22Rv1 (cell line): ENCODE results near the gene ZNF79.

Experiments used
- H3K27ac ChIP-seq: fragments of 450-650 bp; 2 replicates; pipeline ENCODE4 v1.5.1; 2017
- CTCF ChIP-seq: fragments of 450-650 bp; IDR thresholded peaks from 2 replicates; pipeline ENCODE4 v1.5.1; 2017; ENCODE audit warnings: mild to moderate bottlenecking
- ZFX ChIP-seq: fragments of 450-650 bp; IDR thresholded peaks from 2 replicates; pipeline ENCODE4 v1.6.1; 2017; ENCODE audit warnings: antibody characterized with exemption, borderline replicate concordance

The ZNF79 gene

GRCh38 chr9:127446713-127447415, 22.7 kb downstream of the ZNF79 start:
- no peak for TF ChIP-seq ZFX
- no peak for TF ChIP-seq CTCF
- peak overlapping the region; percentile 95 for H3K27ac ChIP-seq

DNA sequence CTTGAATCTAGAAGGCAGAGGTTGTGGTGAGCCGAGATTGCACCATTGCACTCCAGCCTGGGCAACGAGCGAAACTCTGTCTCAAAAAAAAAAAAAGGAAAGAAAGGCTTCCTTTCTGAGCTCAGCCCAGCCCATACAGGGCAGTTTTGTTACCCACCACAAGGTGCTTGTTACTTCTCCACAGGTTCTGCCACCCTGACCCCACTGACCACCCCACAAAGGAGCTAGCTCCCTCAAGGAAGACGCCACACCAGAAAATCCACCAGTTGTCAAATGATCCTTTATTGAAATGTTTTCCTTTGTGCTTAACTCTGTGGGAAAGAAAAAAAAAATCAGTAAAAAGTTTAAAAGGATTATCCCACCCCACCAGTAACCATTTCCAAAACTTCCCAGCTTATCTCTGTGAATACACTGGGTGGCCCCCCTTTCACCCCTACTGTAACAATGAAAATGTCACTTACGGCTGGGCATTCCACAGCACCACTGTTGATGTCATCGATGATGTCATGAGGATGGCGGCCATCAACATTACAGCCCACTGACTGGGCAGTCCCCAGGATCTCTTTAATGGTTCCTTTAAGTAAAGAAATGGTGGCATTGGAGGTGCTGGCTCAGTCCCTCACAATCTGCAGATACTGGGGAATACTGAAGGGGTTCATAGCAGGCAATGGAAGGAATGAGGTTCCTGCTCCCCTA, 23.4 kb downstream of the ZNF79 start:
- peak overlapping the region; percentile 95 for H3K27ac ChIP-seq
- TF ChIP-seq ZFX (no peak), CTCF (no peak)

GRCh38 chr9:127448112-127448805, 24.1 kb downstream of the ZNF79 start:
- TF ChIP-seq ZFX (no peak), CTCF (no peak)
- peak overlapping the region; percentile 95 for H3K27ac ChIP-seq

GRCh38 chr9:127449332-127449966, 25.3 kb downstream of the ZNF79 start:
- TF ChIP-seq ZFX, result no peak
- TF ChIP-seq CTCF, result no peak
- peak overlapping the region; percentile 95 for H3K27ac ChIP-seq

DNA sequence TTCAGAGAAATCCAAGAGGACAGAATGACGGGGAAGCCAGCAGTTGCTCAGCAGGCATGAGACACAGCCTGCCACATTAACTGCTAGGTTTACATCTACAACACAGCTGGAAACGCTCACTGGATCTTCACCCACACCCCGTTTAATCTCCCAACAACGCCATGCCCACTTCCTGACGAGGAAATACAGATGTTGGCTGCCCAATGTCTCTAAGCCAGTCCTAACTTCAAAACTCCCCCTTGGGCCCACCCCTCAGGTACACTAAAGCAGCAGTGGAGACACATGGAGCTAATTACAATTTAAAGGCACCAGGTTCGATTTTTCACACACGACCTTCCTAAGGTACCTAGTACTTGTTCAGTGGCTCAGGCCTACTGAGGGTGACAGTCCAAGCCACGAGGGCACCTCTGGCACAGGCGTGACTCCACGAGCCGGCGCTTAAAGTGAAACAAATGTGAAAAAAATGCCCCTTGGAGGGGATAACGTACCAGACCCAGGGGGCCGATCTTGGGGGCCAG, 26.1 kb downstream of the ZNF79 start:
- H3K27ac ChIP-seq, result peak overlapping the region; percentile 95
- TF ChIP-seq CTCF (no peak), ZFX (no peak)

GRCh38 chr9:127450830-127451607, 26.8 kb downstream of the ZNF79 start, which contains the start of the genes LRSAM1 and RPL12:
TSS of gene LRSAM1 (plus strand) at chr9:127451510. CDS start at chr9:127454528, 3,018 bp downstream.
TSS of gene RPL12 (minus strand) at chr9:127451406. CDS start at chr9:127451317, 89 bp downstream.
- TF ChIP-seq ZFX, result no peak
- TF ChIP-seq CTCF, result no peak
- peak within 1 kb of the TSS; percentile 95 for H3K27ac ChIP-seq
